Thyroid gland (tissue), 4 donors: ENCODE data around the gene PXMP4.

Source experiments
- POLR2A ChIP-seq, 2 donors: fragments of 450-650 bp; IDR thresholded peaks; one replicate each; pipeline ENCODE4 v1.6.1; 2017; ENCODE audit warnings: antibody characterized with exemption in 2 of 2, mild to moderate bottlenecking in 2 of 2, moderate library complexity in 1 of 2
- TF ChIP-seq, protein P1 (sequence below), 6 experiments: fragments of 200-600 bp in 3 of 6; fragments of 450-650 bp in 3 of 6; sonication (generic) in 3 of 6; IDR thresholded peaks; one replicate each; pipeline ENCODE4 v1.5.1; 2016 to 2019; ENCODE audit warnings: antibody characterized with exemption in 6 of 6, mild to moderate bottlenecking in 2 of 6, inconsistent platforms in 1 of 6, moderate library complexity in 1 of 6

DNA sequence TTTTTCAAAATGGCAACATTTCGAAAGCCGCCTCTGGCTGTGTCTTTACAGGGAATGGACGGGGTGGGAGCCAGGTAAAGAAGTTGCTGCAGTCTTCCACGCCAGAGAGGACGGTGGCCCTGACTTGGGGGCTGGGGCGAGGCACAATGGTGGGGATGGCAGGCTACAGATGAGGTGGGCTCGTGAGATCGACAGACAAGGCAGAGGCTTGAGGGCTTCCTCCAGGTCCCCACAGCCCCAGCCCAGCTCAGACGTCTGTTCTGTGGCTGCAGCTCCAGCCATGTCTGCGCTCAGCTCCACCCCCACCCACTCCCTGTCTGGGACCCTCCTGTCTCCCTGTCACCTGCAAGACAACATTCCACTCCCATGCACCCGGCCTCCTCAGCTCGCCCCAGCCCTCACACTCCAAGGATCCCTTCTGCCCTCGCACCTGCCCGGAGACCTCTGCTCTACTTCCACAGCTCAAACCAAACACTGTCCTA, 65.4 kb downstream of the PXMP4 start:
- TF ChIP-seq, protein P1, sequence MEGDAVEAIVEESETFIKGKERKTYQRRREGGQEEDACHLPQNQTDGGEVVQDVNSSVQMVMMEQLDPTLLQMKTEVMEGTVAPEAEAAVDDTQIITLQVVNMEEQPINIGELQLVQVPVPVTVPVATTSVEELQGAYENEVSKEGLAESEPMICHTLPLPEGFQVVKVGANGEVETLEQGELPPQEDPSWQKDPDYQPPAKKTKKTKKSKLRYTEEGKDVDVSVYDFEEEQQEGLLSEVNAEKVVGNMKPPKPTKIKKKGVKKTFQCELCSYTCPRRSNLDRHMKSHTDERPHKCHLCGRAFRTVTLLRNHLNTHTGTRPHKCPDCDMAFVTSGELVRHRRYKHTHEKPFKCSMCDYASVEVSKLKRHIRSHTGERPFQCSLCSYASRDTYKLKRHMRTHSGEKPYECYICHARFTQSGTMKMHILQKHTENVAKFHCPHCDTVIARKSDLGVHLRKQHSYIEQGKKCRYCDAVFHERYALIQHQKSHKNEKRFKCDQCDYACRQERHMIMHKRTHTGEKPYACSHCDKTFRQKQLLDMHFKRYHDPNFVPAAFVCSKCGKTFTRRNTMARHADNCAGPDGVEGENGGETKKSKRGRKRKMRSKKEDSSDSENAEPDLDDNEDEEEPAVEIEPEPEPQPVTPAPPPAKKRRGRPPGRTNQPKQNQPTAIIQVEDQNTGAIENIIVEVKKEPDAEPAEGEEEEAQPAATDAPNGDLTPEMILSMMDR (IDR thresholded peaks at IDR 0.05) = no peak
- TF ChIP-seq POLR2A (IDR thresholded peaks at IDR 0.05) = no peak
